Endothelial cell of umbilical vein (primary cell): ENCODE data around the gene ACER3. TPM values are rescaled to one million over a fixed set of nuclear protein-coding genes. Genes with fewer than 3 reads are reported as not detected.

ENCODE experiments used
- BruUV-seq: library from RNA; stranded (reverse); fragments of 400-500 nt; replicated peaks from 2 replicates; lab custom pipeline; 2021; lab: Mats Ljungman, UMichigan
- CTCF ChIA-PET: fragments of 300-600, 350-600 bp; sonication (Branson Sonifier 250); formaldehyde crosslinking; loops from one replicate; lab custom pipeline; 2021; ENCODE audit warnings: antibody characterized with exemption, inconsistent platforms; lab: Charles Lee
- POLR2A ChIA-PET: fragments of 300-600, 350-600 bp; sonication (Branson Sonifier 250); formaldehyde crosslinking; loops from one replicate; lab custom pipeline; 2021; ENCODE audit warnings: antibody characterized with exemption, inconsistent platforms; lab: Charles Lee
- DNase-seq: peaks from one replicate; pipeline ENCODE4 v3.0.0-alpha.2; 2011; ENCODE audit warnings: low read depth, low spot score
- FAIRE-seq: peaks from 2 replicates; lab custom pipeline; 2011; peaks lifted over from hg19 to GRCh38; lab: Jason Lieb, UNC
- H2AFZ ChIP-seq: 2 replicates; pipeline ENCODE4 v1.6.0; 2012; ENCODE audit warnings: low read depth, low read length, control low read depth, inconsistent platforms
- H3K27ac ChIP-seq: 2 replicates; pipeline ENCODE4 v1.5.1; 2011; ENCODE audit warnings: low read depth, mild to moderate bottlenecking, control low read depth, low read length, moderate library complexity; ENCODE audit not compliant: insufficient read depth
- H3K27me3 ChIP-seq, 2 experiments: 2 replicates each; pipeline versions ENCODE4 v1.6.0 to v1.6.1; 2011; ENCODE audit warnings: low read length in 2 of 2, mixed read lengths in 1 of 2; ENCODE audit not compliant: control insufficient read depth in 2 of 2, insufficient read depth in 2 of 2
- H3K36me3 ChIP-seq, 2 experiments: 2 replicates in 1 of 2; 3 replicates in 1 of 2; pipeline ENCODE4 v1.5.1; 2011; ENCODE audit warnings: low read length in 2 of 2, mild to moderate bottlenecking in 1 of 2, moderate library complexity in 1 of 2; ENCODE audit not compliant: control insufficient read depth in 2 of 2, insufficient read depth in 2 of 2; ENCODE audit errors: extremely low read depth in 1 of 2
- H3K4me1 ChIP-seq: 3 replicates; pipeline ENCODE4 v1.5.1; 2011; ENCODE audit warnings: mild to moderate bottlenecking, low read length; ENCODE audit not compliant: control insufficient read depth, insufficient read depth; ENCODE audit errors: extremely low read depth
- H3K4me2 ChIP-seq: 2 replicates; pipeline ENCODE4 v1.6.1; 2011; ENCODE audit warnings: low read length, control low read depth, mixed read lengths; ENCODE audit not compliant: insufficient read depth
- H3K4me3 ChIP-seq, 3 experiments: fragments of 200-600 bp in 1 of 3; sonication (generic), shearing (Covaris generic) in 1 of 3; replicated peaks in 1 of 3; 2 replicates each; pipeline ENCODE4 v1.5.1; 2011 to 2016; ENCODE audit warnings: control low read depth in 3 of 3, low read length in 3 of 3, mild to moderate bottlenecking in 2 of 3, inconsistent platforms in 1 of 3, low read depth in 1 of 3, moderate library complexity in 1 of 3; ENCODE audit not compliant: insufficient read depth in 1 of 3
- H3K79me2 ChIP-seq: 2 replicates; pipeline ENCODE4 v1.6.0; 2012; ENCODE audit warnings: low read length, inconsistent platforms; ENCODE audit not compliant: control insufficient read depth, insufficient read depth
- H3K9ac ChIP-seq: replicated peaks from 2 replicates; pipeline ENCODE3; 2011; ENCODE audit warnings: low read length, control low read depth; ENCODE audit not compliant: insufficient read depth; ENCODE audit errors: extremely low read depth
- H3K9me1 ChIP-seq: replicated peaks from 3 replicates; pipeline ENCODE4 v1.6.0; 2011; ENCODE audit warnings: mild to moderate bottlenecking, low read length; ENCODE audit not compliant: control insufficient read depth, insufficient read depth; ENCODE audit errors: extremely low read depth
- H3K9me3 ChIP-seq: replicated peaks from 2 replicates; pipeline ENCODE4 v1.5.1; 2012; ENCODE audit warnings: low read length, inconsistent platforms; ENCODE audit not compliant: control insufficient read depth, insufficient read depth
- H4K20me1 ChIP-seq: replicated peaks from 2 replicates; pipeline ENCODE3; 2011; ENCODE audit warnings: mild to moderate bottlenecking, low read length; ENCODE audit not compliant: control insufficient read depth, insufficient read depth; ENCODE audit errors: extremely low read depth
- CTCF ChIP-seq, 2 donors: IDR thresholded peaks; 1 replicate in 1 of 2; 2 replicates in 1 of 2; pipeline ENCODE4 v1.5.1; 2011; ENCODE audit warnings: low read length in 2 of 2, mild to moderate bottlenecking in 2 of 2, moderate library complexity in 2 of 2, control low read depth in 1 of 2, inconsistent platforms in 1 of 2, low read depth in 1 of 2; ENCODE audit not compliant: insufficient read depth in 1 of 2; ENCODE audit errors: extremely low read depth in 1 of 2
- EZH2 ChIP-seq: IDR thresholded peaks from 2 replicates; pipeline ENCODE4 v1.6.1; 2012; ENCODE audit warnings: borderline replicate concordance, low read depth, mild to moderate bottlenecking, moderate library complexity, low read length, inconsistent platforms; ENCODE audit not compliant: severe bottlenecking
- FOS ChIP-seq: IDR thresholded peaks from 2 replicates; pipeline ENCODE4 v1.6.1; 2011; ENCODE audit warnings: mild to moderate bottlenecking, low read length, moderate library complexity, borderline replicate concordance; ENCODE audit not compliant: insufficient read depth
- GATA2 ChIP-seq: IDR thresholded peaks from 2 replicates; pipeline ENCODE4 v1.7.0; 2011; ENCODE audit warnings: low read depth, mild to moderate bottlenecking, moderate library complexity, mixed read lengths, low read length; ENCODE audit not compliant: insufficient read length, insufficient read depth
- JUN ChIP-seq: IDR thresholded peaks from 2 replicates; pipeline ENCODE4 v1.6.1; 2011; ENCODE audit warnings: borderline replicate concordance, low read depth; ENCODE audit not compliant: insufficient read length, insufficient read depth
- POLR2A ChIP-seq: IDR thresholded peaks from 2 replicates; pipeline ENCODE4 v1.6.1; 2012; ENCODE audit warnings: low read depth, mild to moderate bottlenecking, control low read depth, low read length
- POLR2AphosphoS5 ChIP-seq: IDR thresholded peaks from 2 replicates; pipeline ENCODE4 v1.6.1; 2012; ENCODE audit warnings: low read depth, mild to moderate bottlenecking, control low read depth, low read length, moderate library complexity; ENCODE audit not compliant: insufficient read depth
- dilution Hi-C: fragments of 300-500 bp; cut with MboI; formaldehyde crosslinking; loops from one replicate; pipeline ENCODE4 v1.15.0; 2019; ENCODE audit warnings: low sequenced_read_pairs; ENCODE audit not compliant: extremely low pct_ligation_motif_present
- intact Hi-C: fragments of 100-400 bp; cut with micrococcal nuclease; formaldehyde crosslinking; loops from one replicate; pipeline ENCODE4 v1.10.0; 2022
- polyA plus RNA-seq, 4 experiments: library from polyadenylated mRNA; depleted of rRNA in 3 of 4; stranded (reverse) in 3 of 4; unstranded in 1 of 4; fragments of >200 nt; gene quantifications; 2 replicates each; pipeline versions ENCODE4 v1.2.1 to v1.2.3, GENCODE V29; 2011 to 2012; ENCODE audit warnings: missing spikeins in 1 of 4
- total RNA-seq: library from RNA; stranded (reverse); gene quantifications from 2 replicates; pipeline ENCODE4 v1.2.3, GENCODE V29; 2021

ACER3 gene
- total and polyA plus RNA-seq, 2 donors (not counting 3 experiments of a cell fraction or from before 2014, with no cell fraction given) = 9.9 to 31.6 TPM

DNA sequence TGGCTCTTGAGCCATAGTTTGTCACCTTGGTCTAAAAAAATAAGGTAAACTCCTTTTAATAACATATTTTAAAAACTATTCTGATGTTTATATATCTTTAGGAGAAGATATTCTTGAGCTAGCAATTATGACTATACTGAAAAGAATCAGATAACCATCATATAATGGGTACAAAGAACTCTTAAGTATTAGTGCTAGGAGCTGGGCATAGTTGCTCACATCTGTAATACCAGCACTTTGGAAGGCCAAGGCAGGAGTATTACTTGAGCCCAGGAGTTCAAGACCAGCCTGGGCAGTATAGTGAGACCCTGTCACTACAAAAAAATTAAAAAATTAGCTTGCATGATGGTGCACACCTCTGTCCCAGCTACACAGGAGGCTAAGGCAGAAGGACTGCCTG is 119.5 kb downstream of the ACER3 start:
- no peaks in the 10 kb centered on the region for H3K9me1 ChIP-seq
- H3K79me2 ChIP-seq = no peaks in the 10 kb centered on the region
- H3K27ac ChIP-seq = no peak overlapping the region
- H2AFZ ChIP-seq = no peak overlapping the region
- no peak overlapping the region for H3K4me2 ChIP-seq
- H3K4me1 ChIP-seq = no peaks in the 10 kb centered on the region
- intact Hi-C loops (no loop called here), dilution Hi-C loops (no loop called here)
- no peaks in the 10 kb centered on the region for H3K27me3 ChIP-seq
- H3K4me3 ChIP-seq = no peak overlapping the region
- H3K9ac ChIP-seq = no peak overlapping the region
- DNase-seq (no peak), FAIRE-seq (no peak)
- no TSS peak for BruUV-seq
- CTCF ChIA-PET = interaction anchor here (0.7 to 1.0 kb wide), 4 partner anchors 10 to 61 kb away, joined by 3 to 4 read pairs (median 3); no protein-coding TSS in a partner anchor
- POLR2A ChIA-PET = no interaction called here
- H3K36me3 ChIP-seq = peaks cover 0 to 2% of the 10 kb centered on the region in 2 experiments
- TF ChIP-seq JUN = no peak
- TF ChIP-seq POLR2A = no peak
- no peak for TF ChIP-seq EZH2
- TF ChIP-seq FOS = no peak
- TF ChIP-seq CTCF (IDR thresholded peaks at IDR 0.05; ENCODE audit: extremely low read depth in 1 of 2, insufficient read depth in 1 of 2, low read depth in 1 of 2, low read length in 2 of 2) = no peak
- no peak for TF ChIP-seq GATA2
- TF ChIP-seq POLR2AphosphoS5 = no peak
- no peaks in the 10 kb centered on the region for H4K20me1 ChIP-seq
- no peaks in the 10 kb centered on the region for H3K9me3 ChIP-seq
